ENCODE data around the gene SPRN.

- no peak for TF ChIP-seq CTCF (IDR thresholded peaks at IDR 0.05)
- no peak for TF ChIP-seq POLR2A (IDR thresholded peaks at IDR 0.05)
- no peak for TF ChIP-seq POLR2AphosphoS5 (IDR thresholded peaks at IDR 0.05)
Measured at GRCh38 chr10:133384071-133384470, 40.4 kb downstream of the SPRN start.
